SK-N-SH (cell line): ENCODE results near the gene TEX54.

Experiments
- EP300 ChIP-seq, 2 experiments: IDR thresholded peaks; 2 replicates each; pipeline versions ENCODE4 v1.4.0 to v1.6.1; 2012; ENCODE audit warnings: borderline replicate concordance in 1 of 2, low read depth in 1 of 2, low read length in 1 of 2
- FOXM1 ChIP-seq: IDR thresholded peaks from 2 replicates; pipeline ENCODE4 v1.4.0; 2012; ENCODE audit warnings: low read depth, mild to moderate bottlenecking
- TCF12 ChIP-seq: IDR thresholded peaks from 2 replicates; pipeline ENCODE4 v1.4.0; 2012

DNA sequence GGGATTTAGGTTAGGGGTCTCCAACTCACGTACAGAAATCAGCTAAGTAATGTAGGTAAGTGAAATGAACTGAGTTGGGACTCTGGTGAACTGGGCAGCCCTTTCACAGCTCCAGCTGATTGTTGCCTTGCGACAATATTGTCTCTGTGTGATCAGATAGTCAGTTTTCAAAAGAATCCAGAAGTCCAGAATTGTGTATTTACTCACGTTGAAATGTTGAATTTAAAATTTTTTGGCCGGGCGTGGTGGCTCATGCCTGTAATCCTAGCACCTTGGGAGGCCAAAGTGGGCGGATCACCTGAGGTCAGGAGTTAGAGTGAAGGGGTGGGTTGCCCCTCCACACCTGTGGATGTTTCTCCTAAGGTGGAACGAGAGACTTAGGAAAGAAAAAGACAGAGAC is 25.6 kb upstream of the TEX54 start:
- TF ChIP-seq TCF12 (no peak), FOXM1 (no peak), EP300 (IDR thresholded peaks at IDR 0.05; ENCODE audit: borderline replicate concordance in 1 of 2, low read depth in 1 of 2, low read length in 1 of 2) (no peak)
